ENCODE measurements around the gene TCERG1. TPM values are rescaled to one million over a fixed set of nuclear protein-coding genes. Genes with fewer than 3 reads are reported as not detected.
A peak's percentile ranks its signal among the peaks of the same experiment; 100 is the strongest.

Gene TCERG1
- total RNA-seq, 1 donor from 2014 or later, result 32.6 TPM

DNA sequence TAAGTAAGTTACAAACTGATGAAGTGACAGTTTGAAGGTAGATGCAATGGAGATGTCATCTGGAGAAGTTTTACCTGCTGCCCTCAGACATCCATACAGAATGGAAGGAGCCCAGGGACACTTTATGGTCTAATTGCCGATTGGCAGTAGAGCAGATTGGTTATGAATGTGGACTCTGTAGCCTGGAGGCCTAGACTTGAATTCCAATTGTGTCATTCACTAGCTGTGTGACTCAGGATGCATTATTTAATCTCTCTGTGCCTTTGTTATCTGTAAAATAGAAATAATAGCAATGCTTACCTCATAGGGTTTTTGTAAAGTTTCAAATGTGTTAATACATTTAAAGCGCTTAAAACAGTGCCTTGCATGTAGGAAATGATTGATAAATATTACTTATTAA is 5.2 kb upstream of the TCERG1 start:
- Histone ChIP-seq H3K36me3 (ENCODE audit: control insufficient read depth, insufficient read depth, low read length) (no peaks in the 10 kb centered on the region), H3K4me3 (ENCODE audit: low read depth, low read length) (no peak overlapping the region), H3K27me3 (ENCODE audit: control insufficient read depth, insufficient read depth, low read length) (no peaks in the 10 kb centered on the region)
- TF ChIP-seq CTCF (IDR thresholded peaks at IDR 0.05; ENCODE audit: insufficient read depth, low read length, severe bottlenecking), result no peak
- DNase-seq (ENCODE audit: low read depth), result peak; percentile 88
- FAIRE-seq, result no peak

DNA sequence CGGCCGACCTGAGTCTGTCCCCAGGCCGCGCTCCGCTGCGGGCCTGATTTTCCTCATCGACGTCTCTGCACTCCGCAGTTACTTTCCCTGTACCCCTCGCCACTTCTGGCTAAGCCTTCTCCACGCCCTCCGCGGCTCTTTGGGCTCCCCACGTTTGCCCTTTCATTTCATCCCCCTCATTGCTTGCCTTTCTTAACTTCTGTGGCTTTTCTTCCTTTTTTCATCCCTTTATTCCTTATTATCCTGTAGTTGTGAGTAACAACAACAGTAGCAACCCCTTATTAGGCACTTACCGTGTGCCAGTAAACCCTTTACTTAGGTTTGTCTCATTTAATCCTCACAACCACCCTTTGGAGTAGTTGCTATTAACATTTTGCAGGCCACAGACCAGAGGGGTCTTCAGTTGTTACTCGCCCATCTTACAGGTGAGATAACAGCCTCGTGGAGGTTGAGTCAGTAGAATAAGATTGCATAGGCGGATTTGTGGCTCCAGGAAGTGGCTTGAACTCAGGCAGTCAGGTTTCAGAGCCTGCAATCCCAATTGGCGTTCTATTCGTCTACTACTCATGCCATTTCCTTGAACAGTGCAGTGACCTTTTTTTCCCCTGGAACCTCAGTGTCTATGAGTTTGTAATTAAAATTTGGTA is 724 bp downstream of the TCERG1 start:
- FAIRE-seq (no peak), DNase-seq (ENCODE audit: low read depth) (peak; percentile 77)
- TF ChIP-seq CTCF (IDR thresholded peaks at IDR 0.05; ENCODE audit: insufficient read depth, low read length, severe bottlenecking), result no peak

GRCh38 chr5:146448783-146449519 is 1.8 kb downstream of the TCERG1 start:
- no peak overlapping the region for H3K4me3 ChIP-seq (ENCODE audit: low read depth, low read length)
- DNase-seq (ENCODE audit: low read depth) (no peak), FAIRE-seq (no peak)

More for the DNA sequence above, 724 bp downstream of the TCERG1 start:
- no peaks in the 10 kb centered on the region for H3K27me3 ChIP-seq (ENCODE audit: control insufficient read depth, insufficient read depth, low read length)
- peak overlapping the region; percentile 92 for H3K4me3 ChIP-seq (ENCODE audit: low read depth, low read length)
- no peaks in the 10 kb centered on the region for H3K36me3 ChIP-seq (ENCODE audit: control insufficient read depth, insufficient read depth, low read length)

DNA sequence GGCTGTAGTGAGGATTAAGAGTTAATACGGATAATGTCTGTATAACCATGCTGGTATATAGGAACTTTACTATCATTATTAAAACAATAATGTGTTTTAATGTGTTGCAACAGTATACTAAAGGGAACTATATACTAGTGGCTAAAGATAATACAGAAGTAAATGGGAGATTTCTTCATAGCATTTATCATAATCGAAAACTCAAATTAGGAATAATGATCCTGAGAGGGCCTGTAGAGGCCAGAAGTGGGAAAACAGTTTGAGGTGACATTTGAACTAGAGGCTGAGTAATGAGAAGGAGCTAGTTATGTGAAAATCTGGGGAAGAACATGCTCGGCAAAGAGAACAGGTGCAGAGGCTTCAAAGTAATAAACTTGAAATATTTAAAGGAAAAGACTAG is 2.9 kb downstream of the TCERG1 start:
- Histone ChIP-seq H3K36me3 (ENCODE audit: control insufficient read depth, insufficient read depth, low read length) (peaks cover 1% of the 10 kb centered on the region), H3K4me3 (ENCODE audit: low read depth, low read length) (no peak overlapping the region), H3K27me3 (ENCODE audit: control insufficient read depth, insufficient read depth, low read length) (no peaks in the 10 kb centered on the region)
- no peak for TF ChIP-seq CTCF (IDR thresholded peaks at IDR 0.05; ENCODE audit: insufficient read depth, low read length, severe bottlenecking)
- FAIRE-seq (no peak), DNase-seq (ENCODE audit: low read depth) (no peak)

More at GRCh38 chr5:146448783-146449519, 1.8 kb downstream of the TCERG1 start:
- Histone ChIP-seq H3K27me3 (ENCODE audit: control insufficient read depth, insufficient read depth, low read length) (no peaks in the 10 kb centered on the region), H3K36me3 (ENCODE audit: control insufficient read depth, insufficient read depth, low read length) (no peaks in the 10 kb centered on the region)
- TF ChIP-seq CTCF (IDR thresholded peaks at IDR 0.05; ENCODE audit: insufficient read depth, low read length, severe bottlenecking), result no peak

DNA sequence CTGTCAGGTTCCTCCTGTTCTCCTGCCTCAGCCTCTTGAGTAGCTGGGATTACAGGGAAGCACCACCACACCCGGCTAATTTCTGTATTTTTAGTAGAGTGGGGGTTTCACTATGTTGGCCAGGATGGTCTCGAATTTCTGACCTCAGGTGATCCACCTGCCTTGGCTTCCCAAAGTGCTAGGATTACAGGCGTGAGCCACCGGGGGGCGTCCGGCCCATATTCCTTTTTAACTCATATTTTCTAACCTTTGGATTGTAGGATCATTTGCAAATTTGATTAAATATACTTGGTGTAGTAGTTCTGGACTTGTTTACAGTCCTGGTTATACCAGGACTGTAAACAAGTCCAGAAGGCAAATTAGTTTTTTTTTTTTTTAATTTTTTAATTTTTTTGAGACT is 4.3 kb downstream of the TCERG1 start:
- Histone ChIP-seq H3K27me3 (ENCODE audit: control insufficient read depth, insufficient read depth, low read length) (no peaks in the 10 kb centered on the region), H3K36me3 (ENCODE audit: control insufficient read depth, insufficient read depth, low read length) (peaks cover 2% of the 10 kb centered on the region), H3K4me3 (ENCODE audit: low read depth, low read length) (no peak overlapping the region)
- DNase-seq (ENCODE audit: low read depth), result no peak
- TF ChIP-seq CTCF (IDR thresholded peaks at IDR 0.05; ENCODE audit: insufficient read depth, low read length, severe bottlenecking), result peak; percentile 9
- no peak for FAIRE-seq

Measured in bronchial epithelial cell (primary cell).